Measurements from ENCODE around the gene USP40.
A peak's percentile ranks its signal among the peaks of the same experiment; 100 is the strongest.

DNA sequence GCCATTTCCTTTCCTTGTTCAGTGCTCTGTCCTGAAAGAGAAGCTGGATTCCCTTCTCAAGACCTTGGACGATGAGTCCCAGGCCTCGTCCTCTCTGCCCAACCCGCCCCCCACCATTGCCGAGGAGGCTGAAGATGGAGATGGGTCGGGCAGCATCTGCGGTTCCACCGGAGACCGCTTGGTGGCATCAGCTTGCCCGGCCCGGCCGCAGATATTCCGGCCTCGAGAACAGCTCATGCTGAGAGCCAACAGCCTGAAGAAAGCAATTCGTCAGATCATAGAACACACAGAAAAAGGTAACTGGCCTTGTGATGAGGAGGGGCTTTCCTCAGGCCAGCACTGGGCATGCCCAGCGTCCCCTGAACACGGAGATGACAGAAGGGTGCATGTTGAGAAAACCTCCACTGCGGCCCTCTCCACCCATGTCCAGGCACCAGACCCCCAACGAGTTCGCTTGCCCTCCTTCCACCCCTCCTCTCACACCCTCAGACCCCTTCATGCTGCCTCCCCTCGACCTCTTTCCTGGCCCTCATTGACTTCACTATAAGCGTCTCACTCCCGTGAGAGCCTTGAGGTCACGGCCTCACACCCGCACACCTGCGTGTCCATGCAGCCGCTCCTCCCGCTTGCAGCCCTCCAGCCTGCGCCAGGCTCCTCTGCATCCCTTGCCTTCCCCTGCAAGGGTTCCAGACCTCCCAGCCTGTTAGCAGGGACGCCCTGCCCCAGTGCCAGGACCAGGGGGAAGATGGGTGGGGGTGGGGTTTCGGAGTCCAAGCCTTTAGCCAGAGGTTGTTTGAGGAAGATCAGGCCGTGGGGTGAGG is 117.3 kb downstream of the USP40 start:
- TF ChIP-seq, protein P1, sequence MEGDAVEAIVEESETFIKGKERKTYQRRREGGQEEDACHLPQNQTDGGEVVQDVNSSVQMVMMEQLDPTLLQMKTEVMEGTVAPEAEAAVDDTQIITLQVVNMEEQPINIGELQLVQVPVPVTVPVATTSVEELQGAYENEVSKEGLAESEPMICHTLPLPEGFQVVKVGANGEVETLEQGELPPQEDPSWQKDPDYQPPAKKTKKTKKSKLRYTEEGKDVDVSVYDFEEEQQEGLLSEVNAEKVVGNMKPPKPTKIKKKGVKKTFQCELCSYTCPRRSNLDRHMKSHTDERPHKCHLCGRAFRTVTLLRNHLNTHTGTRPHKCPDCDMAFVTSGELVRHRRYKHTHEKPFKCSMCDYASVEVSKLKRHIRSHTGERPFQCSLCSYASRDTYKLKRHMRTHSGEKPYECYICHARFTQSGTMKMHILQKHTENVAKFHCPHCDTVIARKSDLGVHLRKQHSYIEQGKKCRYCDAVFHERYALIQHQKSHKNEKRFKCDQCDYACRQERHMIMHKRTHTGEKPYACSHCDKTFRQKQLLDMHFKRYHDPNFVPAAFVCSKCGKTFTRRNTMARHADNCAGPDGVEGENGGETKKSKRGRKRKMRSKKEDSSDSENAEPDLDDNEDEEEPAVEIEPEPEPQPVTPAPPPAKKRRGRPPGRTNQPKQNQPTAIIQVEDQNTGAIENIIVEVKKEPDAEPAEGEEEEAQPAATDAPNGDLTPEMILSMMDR (conservative IDR thresholded peaks at IDR 0.05), result peak; percentile 77
- no peak for TF ChIP-seq ZFX (IDR thresholded peaks at IDR 0.05)

Measured in C4-2B (cell line).